ENCODE results near the gene ZSCAN32. TPM values are rescaled to one million over a fixed set of nuclear protein-coding genes. Genes with fewer than 3 reads are reported as not detected.

Gene ZSCAN32
- total RNA-seq, 1 donor from 2014 or later: 15.0 TPM

DNA sequence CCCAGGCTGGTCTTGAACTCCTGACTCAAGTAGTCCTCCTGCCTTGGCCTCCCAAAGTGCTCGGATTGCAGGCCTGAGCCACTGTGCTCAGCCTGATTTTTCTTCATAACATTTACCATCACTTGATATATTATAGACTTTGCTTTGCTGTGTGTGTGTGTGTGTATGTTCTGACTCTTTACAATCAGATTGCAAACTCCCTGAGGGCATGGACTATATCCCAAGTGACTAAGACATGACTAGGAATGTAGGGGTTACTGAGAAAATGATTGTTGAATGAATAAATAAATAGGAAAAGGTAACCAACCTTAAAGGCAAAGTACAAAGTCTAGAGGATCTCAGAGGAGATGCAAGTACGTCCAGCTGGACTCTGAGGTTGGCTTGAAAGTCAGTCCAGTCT lies 54.8 kb downstream of the ZSCAN32 start:
- TF ChIP-seq, protein P1, sequence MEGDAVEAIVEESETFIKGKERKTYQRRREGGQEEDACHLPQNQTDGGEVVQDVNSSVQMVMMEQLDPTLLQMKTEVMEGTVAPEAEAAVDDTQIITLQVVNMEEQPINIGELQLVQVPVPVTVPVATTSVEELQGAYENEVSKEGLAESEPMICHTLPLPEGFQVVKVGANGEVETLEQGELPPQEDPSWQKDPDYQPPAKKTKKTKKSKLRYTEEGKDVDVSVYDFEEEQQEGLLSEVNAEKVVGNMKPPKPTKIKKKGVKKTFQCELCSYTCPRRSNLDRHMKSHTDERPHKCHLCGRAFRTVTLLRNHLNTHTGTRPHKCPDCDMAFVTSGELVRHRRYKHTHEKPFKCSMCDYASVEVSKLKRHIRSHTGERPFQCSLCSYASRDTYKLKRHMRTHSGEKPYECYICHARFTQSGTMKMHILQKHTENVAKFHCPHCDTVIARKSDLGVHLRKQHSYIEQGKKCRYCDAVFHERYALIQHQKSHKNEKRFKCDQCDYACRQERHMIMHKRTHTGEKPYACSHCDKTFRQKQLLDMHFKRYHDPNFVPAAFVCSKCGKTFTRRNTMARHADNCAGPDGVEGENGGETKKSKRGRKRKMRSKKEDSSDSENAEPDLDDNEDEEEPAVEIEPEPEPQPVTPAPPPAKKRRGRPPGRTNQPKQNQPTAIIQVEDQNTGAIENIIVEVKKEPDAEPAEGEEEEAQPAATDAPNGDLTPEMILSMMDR (conservative IDR thresholded peaks at IDR 0.05): no peak
- H3K9me3 Mint-ChIP-seq: peaks cover 4% of the 10 kb centered on the region
- DNase-seq (ENCODE audit: extremely low spot score, unreplicated experiment): no peak
- no peak overlapping the region for H3K27ac Mint-ChIP-seq
- H3K4me3 Mint-ChIP-seq: no peak overlapping the region
- no peaks in the 10 kb centered on the region for H3K4me1 Mint-ChIP-seq (ENCODE audit: unreplicated experiment)
- H3K27me3 Mint-ChIP-seq: no peaks in the 10 kb centered on the region
- no peaks in the 10 kb centered on the region for H3K36me3 Mint-ChIP-seq

Other genes starting within 250 kb of the ZSCAN32 start
- gene OR1F1, start 212.8 kb downstream of the ZSCAN32 start, total RNA-seq (ENCODE audit: low replicate concordance): 0.34 TPM in 1 of 2 replicates, not detected in the other
- gene ZNF200, start 165.8 kb downstream of the ZSCAN32 start, total RNA-seq (ENCODE audit: low replicate concordance): 10.5 and 12.4 TPM in 2 replicates
- gene MEFV, start 144.4 kb downstream of the ZSCAN32 start, total RNA-seq (ENCODE audit: low replicate concordance): 0.19 TPM in 1 of 2 replicates, not detected in the other
- gene ZNF263, start 117.5 kb downstream of the ZSCAN32 start, total RNA-seq (ENCODE audit: low replicate concordance): 27.7 and 38.6 TPM in 2 replicates
- gene TIGD7, start 95.6 kb downstream of the ZSCAN32 start, total RNA-seq (ENCODE audit: low replicate concordance): 5.4 and 9.4 TPM in 2 replicates
- 41.2 and 50.8 TPM in 2 replicates for gene ZNF75A, start 95.5 kb downstream of the ZSCAN32 start, total RNA-seq (ENCODE audit: low replicate concordance)
- gene OR2C1, start 45.1 kb downstream of the ZSCAN32 start, total RNA-seq (ENCODE audit: low replicate concordance): 0.22 TPM in 1 of 2 replicates, not detected in the other
- 10.8 and 14.9 TPM in 2 replicates for gene ZNF174, start 211 bp upstream of the ZSCAN32 start, total RNA-seq (ENCODE audit: low replicate concordance)
- 1.4 and 2.2 TPM in 2 replicates for gene ZNF597, start 42.5 kb upstream of the ZSCAN32 start, total RNA-seq (ENCODE audit: low replicate concordance)
- 41.1 and 51.1 TPM in 2 replicates for gene NAA60, start 42.7 kb upstream of the ZSCAN32 start, total RNA-seq (ENCODE audit: low replicate concordance)
- not detected in 2 replicates for gene C16orf90, start 94.5 kb upstream of the ZSCAN32 start, total RNA-seq (ENCODE audit: low replicate concordance)
- gene CLUAP1, start 100.0 kb upstream of the ZSCAN32 start, total RNA-seq (ENCODE audit: low replicate concordance): 20.5 and 35.9 TPM in 2 replicates
- 0.17 and 0.34 TPM in 2 replicates for gene NLRC3, start 176.4 kb upstream of the ZSCAN32 start, total RNA-seq (ENCODE audit: low replicate concordance)
- 7.3 and 13.3 TPM in 2 replicates for gene SLX4, start 210.6 kb upstream of the ZSCAN32 start, total RNA-seq (ENCODE audit: low replicate concordance)